Mesendoderm (in vitro differentiated cells): ENCODE results near the gene MRPS18B.

Experiments
- DNase-seq: peaks from one replicate; pipeline ENCODE4 v3.0.0; 2013
- H2AK5ac ChIP-seq: 2 replicates; pipeline ENCODE4 v1.6.1; 2013; ENCODE audit warnings: low read length, inconsistent platforms
- H2BK120ac ChIP-seq: 2 replicates; pipeline ENCODE4 v1.6.1; 2013; ENCODE audit warnings: low read depth, mild to moderate bottlenecking, low read length, moderate library complexity, mixed read lengths
- H2BK15ac ChIP-seq: replicated peaks from 2 replicates; pipeline ENCODE4 v1.6.1; 2013; ENCODE audit warnings: low read depth, mild to moderate bottlenecking, moderate library complexity
- H2BK5ac ChIP-seq: 2 replicates; pipeline ENCODE4 v1.6.1; 2013; ENCODE audit warnings: low read length, inconsistent platforms
- H3K18ac ChIP-seq: 2 replicates; pipeline ENCODE4 v1.6.1; 2013; ENCODE audit warnings: mild to moderate bottlenecking, low read length, mixed read lengths
- H3K23ac ChIP-seq: one replicate; pipeline ENCODE4 v1.6.1; 2013; ENCODE audit warnings: low read length
- H3K27ac ChIP-seq: 2 replicates; pipeline ENCODE4 v1.5.1; 2013; ENCODE audit warnings: low read depth, mild to moderate bottlenecking, inconsistent platforms, low read length, moderate library complexity
- H3K27me3 ChIP-seq: 2 replicates; pipeline ENCODE4 v1.6.1; 2013; ENCODE audit warnings: low read length, control low read depth, mild to moderate bottlenecking, inconsistent platforms; ENCODE audit not compliant: insufficient read depth, poor library complexity
- H3K36me3 ChIP-seq: 2 replicates; pipeline ENCODE4 v1.6.1; 2013; ENCODE audit warnings: low read length, inconsistent platforms; ENCODE audit not compliant: control insufficient read depth, insufficient read depth
- H3K4ac ChIP-seq: one replicate; pipeline ENCODE4 v1.6.1; 2013; ENCODE audit warnings: low read depth, mild to moderate bottlenecking, low read length, moderate library complexity
- H3K4me1 ChIP-seq: 2 replicates; pipeline ENCODE4 v1.6.1; 2013; ENCODE audit warnings: low read depth, low read length, inconsistent platforms; ENCODE audit not compliant: control insufficient read depth
- H3K4me2 ChIP-seq: 2 replicates; pipeline ENCODE4 v1.6.1; 2013; ENCODE audit warnings: low read length
- H3K4me3 ChIP-seq: 2 replicates; pipeline ENCODE4 v1.5.1; 2013; ENCODE audit warnings: mild to moderate bottlenecking, low read length
- H3K56ac ChIP-seq: one replicate; pipeline ENCODE4 v1.6.1; 2013; ENCODE audit warnings: low read length
- H3K79me1 ChIP-seq: 2 replicates; pipeline ENCODE4 v1.6.1; 2013; ENCODE audit warnings: low read length, inconsistent platforms
- H3K79me2 ChIP-seq: 2 replicates; pipeline ENCODE4 v1.6.1; 2013; ENCODE audit warnings: mild to moderate bottlenecking, low read length; ENCODE audit not compliant: control insufficient read depth, insufficient read depth
- H3K9ac ChIP-seq: 2 replicates; pipeline ENCODE4 v1.6.1; 2013; ENCODE audit warnings: low read length, inconsistent platforms
- H4K5ac ChIP-seq: one replicate; pipeline ENCODE4 v1.6.1; 2013; ENCODE audit warnings: low read length
- H4K8ac ChIP-seq: one replicate; pipeline ENCODE4 v1.6.1; 2013; ENCODE audit warnings: low read depth, mild to moderate bottlenecking, control low read depth, low read length, moderate library complexity
- WGBS: extraction: QIAGEN DNeasy Blood & Tissue Kit; methylation state at CpG from one replicate; pipeline ENCODE4 v1.1.7; 2013; ENCODE audit warnings: low lambda C conversion rate, missing lambda C conversion rate; ENCODE audit not compliant: insufficient coverage; ENCODE audit errors: extremely low coverage; 5-methylcytosine and 5-hydroxymethylcytosine counted together

Gene MRPS18B

DNA sequence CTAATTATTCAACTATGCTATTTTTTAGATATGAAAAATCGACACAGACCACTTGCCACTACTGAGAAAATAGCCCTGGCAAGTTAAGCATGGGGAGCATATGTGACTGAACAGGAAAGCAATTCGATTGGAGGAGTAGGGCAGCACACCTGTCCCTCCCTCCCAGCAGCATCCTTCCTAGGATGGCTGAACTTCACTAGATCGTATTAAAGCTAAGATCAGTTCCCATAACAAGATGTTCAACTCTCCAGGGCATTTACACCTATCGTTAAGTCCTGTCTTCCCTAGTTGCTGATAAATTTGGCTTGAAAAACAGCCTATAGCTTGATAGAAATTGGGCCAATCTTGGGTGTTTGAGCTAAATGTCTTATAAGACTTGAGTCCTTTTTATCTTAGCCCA is 7.6 kb upstream of the MRPS18B start:
- H3K9ac ChIP-seq = no peak overlapping the region
- no peak overlapping the region for H2AK5ac ChIP-seq
- no peak overlapping the region for H3K23ac ChIP-seq
- H3K27ac ChIP-seq = no peak overlapping the region
- H3K4me2 ChIP-seq = no peak overlapping the region
- no peak overlapping the region for H4K5ac ChIP-seq
- no peak overlapping the region for H3K56ac ChIP-seq
- H3K79me2 ChIP-seq = no peaks in the 10 kb centered on the region
- no CpG with 5 or more reads among the region's 4 CpGs for WGBS
- no peak overlapping the region for H3K4me3 ChIP-seq
- H3K4me1 ChIP-seq = peaks cover 3% of the 10 kb centered on the region
- H3K79me1 ChIP-seq = peaks cover 6% of the 10 kb centered on the region
- no peaks in the 10 kb centered on the region for H3K27me3 ChIP-seq
- no peak overlapping the region for H2BK5ac ChIP-seq
- no peak overlapping the region for H4K8ac ChIP-seq
- no peak overlapping the region for H2BK120ac ChIP-seq
- no peak overlapping the region for H3K18ac ChIP-seq
- H3K4ac ChIP-seq = no peak overlapping the region
- DNase-seq = no peak
- H2BK15ac ChIP-seq = no peak overlapping the region
- peaks cover 18% of the 10 kb centered on the region for H3K36me3 ChIP-seq

DNA sequence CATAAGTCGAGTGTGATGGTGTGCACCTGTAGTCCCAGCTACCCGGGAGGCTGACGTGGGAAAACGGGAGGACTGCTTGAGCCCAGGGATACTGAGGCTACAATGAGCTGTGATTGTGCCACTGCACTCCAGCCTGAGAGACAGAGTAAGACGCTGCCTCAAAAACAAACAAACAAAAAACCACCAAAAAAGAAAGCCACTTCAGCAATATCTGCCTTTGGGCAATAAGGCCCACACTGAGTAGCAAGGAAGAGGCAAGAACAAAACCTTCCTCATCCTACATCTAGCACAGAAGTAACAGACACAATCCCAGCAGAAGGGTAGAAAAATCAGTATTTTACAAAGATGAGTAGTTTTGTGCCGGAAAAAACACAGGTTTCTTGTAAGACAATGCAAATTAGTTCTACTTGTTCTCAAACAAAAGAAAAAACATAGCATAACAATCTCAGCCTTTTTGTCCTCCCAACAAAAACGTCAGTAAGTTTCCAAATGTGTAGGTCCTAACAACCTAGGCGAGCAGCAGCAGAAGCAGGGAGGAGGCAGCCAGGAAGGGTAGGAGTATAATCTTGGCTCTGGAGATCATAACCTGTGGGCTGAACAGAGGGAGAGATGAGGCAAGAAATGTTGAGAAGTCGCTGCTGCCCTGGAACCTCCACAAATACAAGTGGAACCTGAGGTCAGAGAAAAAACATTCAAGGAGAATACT is 6.3 kb upstream of the MRPS18B start:
- Histone ChIP-seq H2BK15ac (no peak overlapping the region), H3K27ac (no peak overlapping the region), H3K4me3 (no peak overlapping the region), H3K36me3 (peaks cover 11% of the 10 kb centered on the region), H3K4me2 (no peak overlapping the region), H2BK120ac (no peak overlapping the region), H3K4ac (no peak overlapping the region), H3K23ac (no peak overlapping the region), H2BK5ac (no peak overlapping the region), H3K4me1 (peaks cover 3% of the 10 kb centered on the region), H3K27me3 (no peaks in the 10 kb centered on the region), H4K5ac (no peak overlapping the region), H3K18ac (no peak overlapping the region), H3K79me2 (peaks cover 5% of the 10 kb centered on the region), H2AK5ac (no peak overlapping the region), H3K56ac (no peak overlapping the region), H4K8ac (no peak overlapping the region), H3K9ac (no peak overlapping the region), H3K79me1 (peaks cover 5% of the 10 kb centered on the region)
- no CpG with 5 or more reads among the region's 9 CpGs for WGBS
- no peak for DNase-seq

GRCh38 chr6:30611856-30612194 is 5.8 kb upstream of the MRPS18B start:
- Histone ChIP-seq H3K79me1 (peaks cover 5% of the 10 kb centered on the region), H2BK15ac (no peak overlapping the region), H3K18ac (no peak overlapping the region), H4K8ac (no peak overlapping the region), H3K56ac (no peak overlapping the region), H3K4ac (no peak overlapping the region), H3K79me2 (peaks cover 10% of the 10 kb centered on the region), H3K36me3 (peaks cover 9% of the 10 kb centered on the region), H3K4me2 (no peak overlapping the region), H3K23ac (no peak overlapping the region), H3K4me1 (peaks cover 3% of the 10 kb centered on the region), H3K4me3 (no peak overlapping the region), H3K9ac (no peak overlapping the region), H3K27me3 (no peaks in the 10 kb centered on the region), H2BK120ac (no peak overlapping the region), H2AK5ac (no peak overlapping the region), H4K5ac (no peak overlapping the region), H2BK5ac (no peak overlapping the region), H3K27ac (no peak overlapping the region)
- no CpG with 5 or more reads among the region's 2 CpGs for WGBS
- no peak for DNase-seq

DNA sequence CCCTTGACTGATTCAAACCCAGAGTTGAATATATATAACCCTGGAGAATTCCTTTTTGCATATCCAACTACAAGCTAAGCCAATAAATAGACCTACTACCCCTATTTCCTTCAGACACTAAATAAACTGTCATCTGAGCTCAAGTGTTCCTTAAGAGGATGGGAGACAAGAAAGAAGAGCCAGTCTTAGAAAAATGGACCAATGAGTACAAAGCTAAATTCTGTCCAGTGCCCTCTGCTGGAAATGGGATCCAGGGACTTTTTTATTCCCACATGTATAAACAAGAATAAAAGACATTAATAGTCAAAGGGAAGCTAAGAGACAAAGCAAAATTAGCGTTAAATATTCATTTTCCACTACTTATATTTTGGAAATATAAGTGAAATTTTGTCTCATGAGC is 5.4 kb upstream of the MRPS18B start:
- no peak overlapping the region for H2BK15ac ChIP-seq
- H3K27ac ChIP-seq = no peak overlapping the region
- DNase-seq = no peak

GRCh38 chr6:30612687-30613248 is 4.9 kb upstream of the MRPS18B start:
- no CpG with 5 or more reads among the region's 6 CpGs for WGBS
- Histone ChIP-seq H3K18ac (no peak overlapping the region), H2BK5ac (no peak overlapping the region)

More for the DNA sequence above, 5.4 kb upstream of the MRPS18B start:
- Histone ChIP-seq H3K9ac (no peak overlapping the region), H3K23ac (no peak overlapping the region), H3K4me1 (peaks cover 3% of the 10 kb centered on the region), H4K8ac (no peak overlapping the region), H3K56ac (no peak overlapping the region), H3K4ac (no peak overlapping the region), H2BK120ac (no peak overlapping the region), H3K18ac (no peak overlapping the region), H3K4me3 (no peak overlapping the region), H2AK5ac (no peak overlapping the region), H3K36me3 (peaks cover 9% of the 10 kb centered on the region), H3K79me1 (peaks cover 5% of the 10 kb centered on the region), H2BK5ac (no peak overlapping the region), H3K4me2 (no peak overlapping the region), H4K5ac (no peak overlapping the region), H3K27me3 (no peaks in the 10 kb centered on the region), H3K79me2 (peaks cover 12% of the 10 kb centered on the region)
- WGBS = no CpG with 5 or more reads among the region's 1 CpG

More at GRCh38 chr6:30612687-30613248, 4.9 kb upstream of the MRPS18B start:
- no peak overlapping the region for H3K4ac ChIP-seq
- no peak overlapping the region for H2AK5ac ChIP-seq
- H3K27ac ChIP-seq = no peak overlapping the region
- no peak overlapping the region for H3K56ac ChIP-seq
- peaks cover 12% of the 10 kb centered on the region for H3K79me2 ChIP-seq
- no peaks in the 10 kb centered on the region for H3K27me3 ChIP-seq
- H3K36me3 ChIP-seq = peaks cover 9% of the 10 kb centered on the region
- no peak overlapping the region for H3K4me2 ChIP-seq
- no peak overlapping the region for H3K23ac ChIP-seq
- no peak overlapping the region for H2BK15ac ChIP-seq
- no peak overlapping the region for H2BK120ac ChIP-seq
- H3K4me3 ChIP-seq = no peak overlapping the region
- H4K5ac ChIP-seq = no peak overlapping the region
- H3K79me1 ChIP-seq = peaks cover 5% of the 10 kb centered on the region
- DNase-seq = no peak
- no peak overlapping the region for H3K9ac ChIP-seq
- no peak overlapping the region for H4K8ac ChIP-seq
- peaks cover 3% of the 10 kb centered on the region for H3K4me1 ChIP-seq
